HCT116 (cell line): ENCODE data around the gene WASL. TPM values are rescaled to one million over a fixed set of nuclear protein-coding genes. Genes with fewer than 3 reads are reported as not detected.

Source experiments
- ATAC-seq: fragments of 200-7000 bp; cut with Tn5 transposase; 2 replicates; pipeline ENCODE4 v1.9.1; 2020; ENCODE audit warnings: mild to moderate bottlenecking, moderate library complexity
- BruUV-seq: library from RNA; stranded (reverse); fragments of 400-500 nt; replicated peaks from 2 replicates; lab custom pipeline; 2021; lab: Mats Ljungman, UMichigan
- CTCF ChIA-PET: fragments of 300-600 bp; sonication (Branson Sonifier 250); formaldehyde crosslinking; loops from one replicate; lab custom pipeline; 2021; ENCODE audit warnings: antibody characterized with exemption; lab: Charles Lee
- POLR2A ChIA-PET: fragments of 300-600, 350-600 bp; sonication (Branson Sonifier 250); formaldehyde crosslinking; loops from one replicate; lab custom pipeline; 2021; ENCODE audit warnings: antibody characterized with exemption; lab: Charles Lee
- RAD21 ChIA-PET, 2 experiments: fragments of 300-600 bp; sonication (Branson Sonifier 250); formaldehyde crosslinking; loops; one replicate each; lab custom pipeline; 2023; ENCODE audit warnings: low total read pairs in 2 of 2; ENCODE audit not compliant: uncharacterized antibody in 2 of 2, unreplicated experiment in 2 of 2, low non-redundant PET in 1 of 2; lab: Charles Lee
- DNase-seq: peaks from one replicate; pipeline ENCODE4 v3.0.0-alpha.2; 2010; ENCODE audit warnings: low read depth, low spot score
- H2AFZ ChIP-seq: fragments of 200-600 bp; shearing (Covaris generic), sonication (generic); 2 replicates; pipeline ENCODE4 v1.6.1; 2017; ENCODE audit warnings: low read depth, mixed run types, mixed read lengths, antibody characterized with exemption, low read length; ENCODE audit not compliant: poor library complexity, severe bottlenecking
- H3K27ac ChIP-seq: 2 replicates; pipeline ENCODE4 v1.5.1; 2012; ENCODE audit warnings: low read depth, low read length
- H3K27me3 ChIP-seq: fragments of 200-600 bp; sonication (generic); 2 replicates; pipeline ENCODE4 v1.6.1; 2016; ENCODE audit warnings: mixed run types, low read length, mixed read lengths; ENCODE audit not compliant: insufficient read depth
- H3K36me3 ChIP-seq, 2 experiments: fragments of 200-500 bp in 1 of 2; fragments of 200-600 bp in 1 of 2; sonication (Bioruptor generic) in 1 of 2; sonication (generic) in 1 of 2; 2 replicates each; pipeline versions ENCODE4 v1.5.1 to v1.6.1; 2014 to 2016; ENCODE audit warnings: low read length in 2 of 2, inconsistent platforms in 1 of 2, mixed read lengths in 1 of 2, mixed run types in 1 of 2; ENCODE audit not compliant: insufficient read depth in 2 of 2, control insufficient read depth in 1 of 2
- H3K4me1 ChIP-seq, 2 experiments: fragments of 200-600 bp in 1 of 2; sonication (generic) in 1 of 2; 2 replicates each; pipeline versions ENCODE4 v1.5.1 to v1.6.1; 2012 to 2017; ENCODE audit warnings: low read length in 2 of 2, inconsistent platforms in 1 of 2, mild to moderate bottlenecking in 1 of 2, mixed read lengths in 1 of 2, mixed run types in 1 of 2, moderate library complexity in 1 of 2; ENCODE audit not compliant: insufficient read depth in 2 of 2, control insufficient read depth in 1 of 2
- H3K4me2 ChIP-seq: fragments of 200-600 bp; sonication (generic); 2 replicates; pipeline ENCODE4 v1.6.1; 2017; ENCODE audit warnings: mixed run types, low read length, mixed read lengths
- H3K4me3 ChIP-seq, 2 experiments: fragments of 200-600 bp in 1 of 2; sonication (generic) in 1 of 2; replicated peaks in 1 of 2; 2 replicates each; pipeline ENCODE4 v1.5.1; 2011 to 2016; ENCODE audit warnings: low read length in 2 of 2, control low read depth in 1 of 2, low read depth in 1 of 2, mild to moderate bottlenecking in 1 of 2, mixed read lengths in 1 of 2, mixed run types in 1 of 2
- H3K79me2 ChIP-seq: fragments of 200-600 bp; sonication (generic); 2 replicates; pipeline ENCODE4 v1.6.1; 2017; ENCODE audit warnings: mild to moderate bottlenecking, mixed run types, low read length, moderate library complexity, mixed read lengths; ENCODE audit not compliant: insufficient read depth
- H3K9ac ChIP-seq: fragments of 200-600 bp; sonication (generic); 2 replicates; pipeline ENCODE4 v1.6.1; 2016; ENCODE audit warnings: low read length, mixed read lengths
- H3K9me2 ChIP-seq: fragments of 200-600 bp; sonication (generic), shearing (Covaris generic); 2 replicates; pipeline ENCODE4 v1.6.1; 2017; ENCODE audit warnings: mixed run types, mild to moderate bottlenecking, moderate library complexity; ENCODE audit not compliant: insufficient read depth
- H3K9me3 ChIP-seq, 2 experiments: fragments of 200-500 bp in 1 of 2; fragments of 200-600 bp in 1 of 2; sonication (Bioruptor generic) in 1 of 2; sonication (generic) in 1 of 2; 2 replicates each; pipeline ENCODE4 v1.6.1; 2014 to 2017; ENCODE audit warnings: low read length in 2 of 2, mixed read lengths in 2 of 2, inconsistent platforms in 1 of 2, low read depth in 1 of 2, mild to moderate bottlenecking in 1 of 2, mixed run types in 1 of 2, moderate library complexity in 1 of 2; ENCODE audit not compliant: control insufficient read depth in 1 of 2, insufficient read depth in 1 of 2
- H4K20me1 ChIP-seq: fragments of 200-600 bp; sonication (generic), shearing (Covaris generic); 2 replicates; pipeline ENCODE4 v1.6.1; 2017; ENCODE audit warnings: mixed run types, mild to moderate bottlenecking, moderate library complexity; ENCODE audit not compliant: insufficient read depth
- ATF3 ChIP-seq: IDR thresholded peaks from 2 replicates; pipeline ENCODE4 v1.6.1; 2012
- CBX3 ChIP-seq: IDR thresholded peaks from 2 replicates; pipeline ENCODE4 v1.6.1; 2012; ENCODE audit warnings: low read depth
- CTCF ChIP-seq, 3 experiments: fragments of 200-600 bp in 1 of 3; sonication (generic) in 1 of 3; IDR thresholded peaks in 2 of 3; conservative IDR thresholded peaks in 1 of 3; 2 replicates each; pipeline ENCODE4 v1.5.1; 2012 to 2017; ENCODE audit warnings: low read depth in 2 of 3, low read length in 2 of 3, antibody characterized with exemption in 1 of 3, borderline replicate concordance in 1 of 3, control low read depth in 1 of 3, mild to moderate bottlenecking in 1 of 3, mixed read lengths in 1 of 3, mixed run types in 1 of 3, moderate library complexity in 1 of 3; ENCODE audit not compliant: insufficient read depth in 1 of 3
- EGR1 ChIP-seq: IDR thresholded peaks from 2 replicates; pipeline ENCODE4 v1.6.1; 2012; ENCODE audit warnings: low read depth
- EZH2 ChIP-seq: fragments of 200-600 bp; sonication (generic); IDR thresholded peaks from 2 replicates; pipeline ENCODE4 v1.6.1; 2017; ENCODE audit warnings: antibody characterized with exemption, mixed run types
- EZH2phosphoT487 ChIP-seq: fragments of 200-600 bp; IDR thresholded peaks from 2 replicates; pipeline ENCODE4 v1.6.1; 2018; ENCODE audit warnings: antibody characterized with exemption, borderline replicate concordance
- JUND ChIP-seq: IDR thresholded peaks from 2 replicates; pipeline ENCODE4 v1.6.1; 2012
- MAX ChIP-seq: IDR thresholded peaks from 2 replicates; pipeline ENCODE4 v1.6.1; 2012
- POLR2AphosphoS5 ChIP-seq: IDR thresholded peaks from 2 replicates; pipeline ENCODE4 v1.6.1; 2011; ENCODE audit warnings: mild to moderate bottlenecking, low read depth, low read length, moderate library complexity
- RAD21 ChIP-seq: IDR thresholded peaks from 2 replicates; pipeline ENCODE4 v1.6.1; 2012; ENCODE audit warnings: low read depth, mild to moderate bottlenecking
- REST ChIP-seq: IDR thresholded peaks from 2 replicates; pipeline ENCODE4 v1.6.1; 2012; ENCODE audit warnings: low read depth
- SRF ChIP-seq: IDR thresholded peaks from 2 replicates; pipeline ENCODE4 v1.6.1; 2012; ENCODE audit warnings: low read depth
- TCF7L2 ChIP-seq: IDR thresholded peaks from 2 replicates; pipeline ENCODE4 v1.7.0; 2011; ENCODE audit warnings: borderline replicate concordance, inconsistent platforms; ENCODE audit not compliant: insufficient read depth, insufficient read length; ENCODE audit errors: extremely low read depth
- YY1 ChIP-seq: IDR thresholded peaks from 2 replicates; pipeline ENCODE4 v1.6.1; 2011; ENCODE audit warnings: low read length, low read depth, moderate library complexity, mild to moderate bottlenecking; ENCODE audit not compliant: insufficient replicate concordance; ENCODE audit errors: extremely low read depth
- ZBTB33 ChIP-seq: IDR thresholded peaks from 2 replicates; pipeline ENCODE4 v1.6.1; 2011; ENCODE audit warnings: mild to moderate bottlenecking, low read length, moderate library complexity; ENCODE audit not compliant: insufficient replicate concordance; ENCODE audit errors: extremely low read depth
- ZFX ChIP-seq: fragments of 450-650 bp; IDR thresholded peaks from 2 replicates; pipeline ENCODE4 v1.6.1; 2017
- ZNF274 ChIP-seq: fragments of 200-500 bp; sonication (Bioruptor generic); IDR thresholded peaks from 2 replicates; pipeline ENCODE4 v1.6.1; 2014; ENCODE audit warnings: mild to moderate bottlenecking, low read depth, low read length, inconsistent platforms
- intact Hi-C: fragments of 100-400 bp; cut with micrococcal nuclease; formaldehyde crosslinking; loops from 2 replicates; pipeline ENCODE4 v1.10.0; 2022
- total RNA-seq: library from RNA; stranded (reverse); gene quantifications from one replicate; pipeline ENCODE4 v1.2.1, GENCODE V29; 2021; ENCODE audit not compliant: unreplicated experiment

Gene WASL
- total RNA-seq, 1 experiment from 2014 or later: 26.2 TPM

- H3K27ac ChIP-seq: no peak overlapping the region
- H4K20me1 ChIP-seq: no peaks in the 10 kb centered on the region
- ChIA-PET RAD21 (no interaction called here), CTCF (no interaction called here), POLR2A (no interaction called here)
- H2AFZ ChIP-seq: no peak overlapping the region
- H3K9me3 ChIP-seq: no peaks in the 10 kb centered on the region
- no TSS peak for BruUV-seq
- H3K4me2 ChIP-seq: no peak overlapping the region
- intact Hi-C loops: no loop called here
- H3K9ac ChIP-seq: no peak overlapping the region
- no peak for DNase-seq
- TF ChIP-seq SRF (no peak), CBX3 (no peak), YY1 (no peak), ATF3 (no peak), JUND (no peak), TCF7L2 (no peak), POLR2AphosphoS5 (no peak), ZNF274 (no peak), ZBTB33 (no peak), REST (no peak), EZH2 (no peak), EZH2phosphoT487 (no peak), EGR1 (no peak), ZFX (no peak), RAD21 (no peak), MAX (no peak), CTCF (IDR thresholded peaks at IDR 0.05 in 2 of 3, conservative IDR thresholded peaks at IDR 0.05 in 1 of 3; ENCODE audit: borderline replicate concordance in 1 of 3, insufficient read depth in 1 of 3, low read depth in 2 of 3, low read length in 2 of 3) (no peak)
- H3K9me2 ChIP-seq: no peaks in the 10 kb centered on the region
- H3K36me3 ChIP-seq: peaks cover 7 to 17% of the 10 kb centered on the region in 2 experiments; a peak in 2 of 4 replicates
- H3K79me2 ChIP-seq: no peaks in the 10 kb centered on the region
- no peaks in the 10 kb centered on the region for H3K27me3 ChIP-seq
- no peak for ATAC-seq
- no peak overlapping the region for H3K4me3 ChIP-seq
- no peaks in the 10 kb centered on the region for H3K4me1 ChIP-seq
Observed at GRCh38 chr7:123695944-123696677, 52.7 kb downstream of the WASL start.
